Brain microvascular endothelial cell (primary cell): ENCODE results near the gene SLC43A3.

Experiments used
- DNase-seq: peaks from one replicate; pipeline ENCODE4 v3.0.0-alpha.2; 2020
- H3K27ac ChIP-seq: fragments of 250-450 bp; sonication (Bioruptor Pico); 2 replicates; pipeline ENCODE4 v1.5.1; 2020; ENCODE audit warnings: mild to moderate bottlenecking, moderate library complexity
- H3K27me3 ChIP-seq: fragments of 250-450 bp; sonication (Bioruptor Pico); replicated peaks from 2 replicates; pipeline ENCODE4 v1.5.1; 2020; ENCODE audit warnings: mild to moderate bottlenecking
- H3K36me3 ChIP-seq: fragments of 250-450 bp; sonication (Bioruptor Pico); replicated peaks from 2 replicates; pipeline ENCODE4 v1.5.1; 2020; ENCODE audit warnings: mild to moderate bottlenecking
- H3K4me3 ChIP-seq: 2 replicates; pipeline ENCODE4 v1.5.1; 2011; ENCODE audit warnings: low read depth, mild to moderate bottlenecking, control low read depth, low read length, moderate library complexity
- CTCF ChIP-seq: IDR thresholded peaks from 2 replicates; pipeline ENCODE4 v1.5.1; 2011; ENCODE audit warnings: low read depth, mild to moderate bottlenecking, moderate library complexity, low read length, control low read depth, inconsistent platforms; ENCODE audit errors: missing control alignments
- in situ Hi-C: cut with HindIII; loops from 2 replicates; pipeline ENCODE4 v1.10.0; 2017; ENCODE audit warnings: low sequenced_read_pairs, low pct_ligation_motif_present

Gene SLC43A3

DNA sequence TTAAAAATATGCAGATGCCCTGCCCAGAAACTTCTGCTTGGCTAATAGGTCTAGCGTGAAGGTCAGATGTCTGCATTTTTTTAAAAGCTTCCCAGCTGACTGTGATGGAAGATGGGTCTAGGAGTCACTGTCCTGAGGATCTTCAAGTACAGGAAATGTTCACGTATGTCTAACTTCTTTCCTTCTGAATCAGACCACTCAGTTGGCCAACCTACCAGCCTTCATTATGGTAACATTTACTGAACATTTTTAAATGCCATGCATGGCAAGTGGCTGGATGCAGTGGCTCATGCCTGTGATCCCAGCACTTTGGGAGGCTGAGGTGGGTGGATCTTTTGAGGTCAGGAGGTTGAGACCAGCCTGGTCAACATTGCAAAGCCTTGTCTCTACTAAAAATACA is 35.4 kb downstream of the SLC43A3 start:
- in situ Hi-C loops = no loop called here
- Histone ChIP-seq H3K36me3 (no peaks in the 10 kb centered on the region), H3K27me3 (peaks cover 5% of the 10 kb centered on the region), H3K4me3 (no peak overlapping the region), H3K27ac (no peak overlapping the region)
- no peak for TF ChIP-seq CTCF
- DNase-seq = no peak

- no peak overlapping the region for H3K4me3 ChIP-seq
- H3K27me3 ChIP-seq = peaks cover 5% of the 10 kb centered on the region
- TF ChIP-seq CTCF = no peak
- no peak overlapping the region for H3K27ac ChIP-seq
- no peaks in the 10 kb centered on the region for H3K36me3 ChIP-seq
- no peak for DNase-seq
- in situ Hi-C loops = no loop called here
Observed at GRCh38 chr11:57391111-57391510, 35.8 kb downstream of the SLC43A3 start.

DNA sequence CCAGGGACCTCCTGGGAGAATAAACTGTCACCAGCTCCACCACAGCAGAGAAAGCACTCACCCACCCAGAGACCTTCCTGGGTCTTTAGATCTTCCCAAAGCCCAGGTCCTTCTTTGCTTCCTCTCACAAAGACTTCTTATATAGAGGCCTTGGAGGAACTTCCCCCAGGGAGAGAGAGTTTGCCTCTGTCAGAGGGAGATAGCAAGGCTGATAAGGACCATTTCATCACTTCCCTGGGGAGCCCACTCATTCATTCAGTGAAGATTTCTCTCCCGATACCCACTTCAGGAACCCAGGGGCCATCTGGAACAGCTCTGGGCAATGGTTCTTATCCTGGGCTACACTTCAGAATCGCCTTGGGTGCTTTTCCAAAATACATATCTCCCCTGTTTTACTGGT is 36.4 kb downstream of the SLC43A3 start, which contains the start of gene PRG2:
Gene PRG2 (minus strand): TSS at position 116 of the 400 bp plus-strand sequence. CDS start 706 bp downstream, outside the sequence.
- no peak within 1 kb of the TSS for H3K27ac ChIP-seq
- H3K4me3 ChIP-seq = no peak within 1 kb of the TSS
- no peaks in the 10 kb centered on the region for H3K36me3 ChIP-seq
- peaks cover 5% of the 10 kb centered on the region for H3K27me3 ChIP-seq
- no peak for TF ChIP-seq CTCF
- DNase-seq = no peak
- in situ Hi-C loops = no loop called here

- no peak for DNase-seq
- H3K4me3 ChIP-seq = no peak overlapping the region
- H3K27me3 ChIP-seq = peaks cover 5% of the 10 kb centered on the region
- H3K36me3 ChIP-seq = no peaks in the 10 kb centered on the region
- in situ Hi-C loops = no loop called here
- H3K27ac ChIP-seq = no peak overlapping the region
- no peak for TF ChIP-seq CTCF
Observed at GRCh38 chr11:57387289-57388030, 39.5 kb downstream of the SLC43A3 start.

- no peak for DNase-seq
- Histone ChIP-seq H3K36me3 (no peaks in the 10 kb centered on the region), H3K4me3 (no peak overlapping the region), H3K27me3 (peaks cover 5% of the 10 kb centered on the region), H3K27ac (no peak overlapping the region)
- in situ Hi-C loops = no loop called here
- TF ChIP-seq CTCF = no peak
Observed at GRCh38 chr11:57386178-57386940, 40.6 kb downstream of the SLC43A3 start.
